A549 (cell line): ENCODE measurements around the gene MRAS. TPM values are rescaled to one million over a fixed set of nuclear protein-coding genes. Genes with fewer than 3 reads are reported as not detected.

Source experiments
- ATAC-seq, 2 experiments: fragments of 200-7000 bp in 1 of 2; fragments of >200 bp in 1 of 2; cut with Nextera tagmentation in 1 of 2; cut with Tn5 transposase in 1 of 2; 3 replicates each; pipeline versions ENCODE4 v1.8.0 to v1.9.1; 2018 to 2020; ENCODE audit warnings: mild to moderate bottlenecking in 1 of 2, moderate library complexity in 1 of 2
- CTCF ChIA-PET: fragments of 300-600 bp; sonication (Branson Sonifier 250); formaldehyde crosslinking; extraction: SDS; loops from one replicate; lab custom pipeline; 2021; ENCODE audit warnings: antibody characterized with exemption, inconsistent platforms; lab: Yijun Ruan, JAX
- POLR2A ChIA-PET: fragments of 350-600 bp; formaldehyde crosslinking; extraction: SDS; loops from one replicate; lab custom pipeline; 2021; ENCODE audit warnings: antibody characterized with exemption, inconsistent platforms; lab: Yijun Ruan, JAX
- DNase-seq, 2 experiments: peaks; one replicate each; pipeline versions ENCODE4 v3.0.0 to v3.0.0-alpha.2; 2011 to 2016; ENCODE audit warnings: low read depth in 1 of 2, low spot score in 1 of 2
- FAIRE-seq: peaks from 2 replicates; lab custom pipeline; 2011; peaks lifted over from hg19 to GRCh38; lab: Jason Lieb, UNC
- H3K27ac ChIP-seq, 2 experiments: fragments of >200 bp; sonication (Bioruptor Twin); formaldehyde crosslinking; 3 replicates each; pipeline ENCODE4 v1.5.1; 2016 to 2017
- H3K4me1 ChIP-seq: fragments of >200 bp; sonication (Bioruptor Twin); formaldehyde crosslinking; 3 replicates; pipeline ENCODE4 v1.6.1; 2016
- H3K4me2 ChIP-seq: fragments of >200 bp; sonication (Bioruptor Twin); formaldehyde crosslinking; 3 replicates; pipeline ENCODE4 v1.6.1; 2016
- H3K4me3 ChIP-seq: fragments of >200 bp; sonication (Bioruptor Twin); formaldehyde crosslinking; 3 replicates; pipeline ENCODE4 v1.5.1; 2016
- H3K9me3 ChIP-seq: fragments of >200 bp; sonication (Bioruptor Twin); formaldehyde crosslinking; 3 replicates; pipeline ENCODE4 v1.6.1; 2016
- BCL3 ChIP-seq: fragments of >200 bp; sonication (Bioruptor Twin); formaldehyde crosslinking; IDR thresholded peaks from 3 replicates; pipeline ENCODE4 v1.6.1; 2016
- CBX8 ChIP-seq: fragments of 200-600 bp; sonication (generic); IDR thresholded peaks from 2 replicates; pipeline ENCODE4 v1.6.1; 2016
- CEBPB ChIP-seq, 2 experiments: fragments of >200 bp in 1 of 2; sonication (Bioruptor Twin) in 1 of 2; formaldehyde crosslinking in 1 of 2; IDR thresholded peaks; 2 replicates each; pipeline ENCODE4 v1.6.1; 2012 to 2016
- EHMT2 ChIP-seq: fragments of 200-600 bp; sonication (generic); IDR thresholded peaks from 2 replicates; pipeline ENCODE4 v1.6.1; 2016; ENCODE audit warnings: antibody characterized with exemption, low read depth, mild to moderate bottlenecking, moderate library complexity
- HEYL ChIP-seq: fragments of 250-450 bp; sonication (Bioruptor Pico); IDR thresholded peaks from 2 replicates; pipeline ENCODE4 v1.8.0; 2021; ENCODE audit warnings: mild to moderate bottlenecking, moderate library complexity
- HMGXB4 ChIP-seq: fragments of 250-450 bp; sonication (Bioruptor Pico); IDR thresholded peaks from 2 replicates; pipeline ENCODE4 v1.5.0; 2021; ENCODE audit warnings: mild to moderate bottlenecking, moderate library complexity, borderline replicate concordance
- KDM1A ChIP-seq: fragments of 200-600 bp; sonication (generic); IDR thresholded peaks from 2 replicates; pipeline ENCODE4 v1.6.1; 2016; ENCODE audit warnings: low read depth, mild to moderate bottlenecking
- MAX ChIP-seq: IDR thresholded peaks from 2 replicates; pipeline ENCODE4 v1.6.1; 2012
- MAZ ChIP-seq: fragments of 150-350 bp; IDR thresholded peaks from 2 replicates; pipeline ENCODE4 v1.6.1; 2014; ENCODE audit warnings: antibody characterized with exemption, low read depth, low read length, borderline replicate concordance
- NFE2L2 ChIP-seq: fragments of 150-350 bp; conservative IDR thresholded peaks from 2 replicates; pipeline ENCODE4 v1.6.1; 2014; ENCODE audit warnings: low read length
- NPAS2 ChIP-seq: fragments of 250-450 bp; sonication (Bioruptor Pico); IDR thresholded peaks from 2 replicates; pipeline ENCODE4 v1.8.0; 2022; ENCODE audit warnings: mild to moderate bottlenecking, moderate library complexity, borderline replicate concordance
- PHF8 ChIP-seq: fragments of 200-600 bp; sonication (generic); IDR thresholded peaks from 2 replicates; pipeline ENCODE4 v1.6.1; 2016; ENCODE audit warnings: low read depth, mild to moderate bottlenecking, antibody characterized with exemption, moderate library complexity, borderline replicate concordance
- POLR2A ChIP-seq: IDR thresholded peaks from 2 replicates; pipeline ENCODE4 v1.6.1; 2012; ENCODE audit warnings: mild to moderate bottlenecking, low read length
- RAD21 ChIP-seq, 2 experiments: fragments of >200 bp in 1 of 2; sonication (Bioruptor Twin) in 1 of 2; formaldehyde crosslinking in 1 of 2; IDR thresholded peaks in 1 of 2; conservative IDR thresholded peaks in 1 of 2; 2 replicates in 1 of 2; 3 replicates in 1 of 2; pipeline ENCODE4 v1.6.1; 2012 to 2018; ENCODE audit warnings: inconsistent platforms in 1 of 2
- RARB ChIP-seq: fragments of 250-450 bp; sonication (Bioruptor Pico); IDR thresholded peaks from 2 replicates; pipeline ENCODE4 v1.8.0; 2021; ENCODE audit warnings: mild to moderate bottlenecking, moderate library complexity
- RNF2 ChIP-seq: fragments of 200-600 bp; sonication (generic); IDR thresholded peaks from 2 replicates; pipeline ENCODE4 v1.6.1; 2016; ENCODE audit warnings: low read depth, mild to moderate bottlenecking, antibody characterized with exemption, moderate library complexity, borderline replicate concordance
- SREBF2 ChIP-seq: fragments of 450-650 bp; IDR thresholded peaks from 2 replicates; pipeline ENCODE4 v1.6.1; 2014; ENCODE audit warnings: mild to moderate bottlenecking, moderate library complexity
- TFCP2L1 ChIP-seq: fragments of 250-450 bp; sonication (Bioruptor Pico); IDR thresholded peaks from 2 replicates; pipeline ENCODE4 v1.5.0; 2021; ENCODE audit warnings: mild to moderate bottlenecking
- TP53 ChIP-seq: fragments of 250-450 bp; sonication (Bioruptor Pico); IDR thresholded peaks from 2 replicates; pipeline ENCODE4 v1.5.0; 2021; ENCODE audit warnings: mild to moderate bottlenecking, moderate library complexity
- ZC3H11A ChIP-seq: fragments of 450-650 bp; IDR thresholded peaks from 2 replicates; pipeline ENCODE4 v1.6.1; 2014; ENCODE audit warnings: antibody characterized with exemption, mild to moderate bottlenecking
- WGBS: methylation state at CpG from one replicate; pipeline ENCODE4 v1.1.6; 2017; ENCODE audit errors: missing lambda C conversion rate; 5-methylcytosine and 5-hydroxymethylcytosine counted together
- polyA plus RNA-seq, 4 experiments: library from polyadenylated mRNA; depleted of rRNA in 3 of 4; stranded (reverse); fragments of >200 nt; fragmentation: RNase III in 1 of 4; extraction: RNeasy Plus Mini Kit Qiagen cat#74134 plus additional on column Dnase treatment in 1 of 4; gene quantifications; 2 replicates in 3 of 4; 3 replicates in 1 of 4; pipeline ENCODE4 v1.2.3, GENCODE V29; 2011 to 2017
- TF ChIP-seq, protein P1 (sequence below): fragments of 200-600 bp; sonication (generic); IDR thresholded peaks from 2 replicates; pipeline ENCODE4 v1.6.1; 2016; ENCODE audit warnings: antibody characterized with exemption, mild to moderate bottlenecking, moderate library complexity
- TF ChIP-seq, protein P2 (sequence below): IDR thresholded peaks from 2 replicates; pipeline ENCODE4 v1.6.1; 2012; ENCODE audit warnings: low read depth, borderline replicate concordance

The MRAS gene
- polyA plus RNA-seq, 2 of the 4 experiments (the other 2 are of a cell fraction) = 11.2 to 15.0 TPM

DNA sequence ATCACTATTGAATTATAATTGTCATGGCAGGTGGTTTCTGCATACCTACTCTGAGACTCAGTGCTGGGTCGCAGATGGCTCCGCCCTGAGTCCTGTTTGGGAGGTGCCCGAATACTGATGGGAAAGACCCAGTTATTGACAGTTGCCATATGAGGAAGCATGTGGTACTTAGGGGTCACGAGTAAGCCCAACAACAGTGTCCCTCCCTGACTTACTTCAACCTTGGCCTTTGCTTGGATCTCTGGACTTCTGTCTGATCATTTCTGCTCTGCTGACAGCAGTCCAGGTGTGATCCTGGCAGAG, 16.8 kb downstream of the MRAS start:
- Histone ChIP-seq H3K27ac (no peak overlapping the region), H3K4me3 (no peak overlapping the region), H3K4me1 (no peaks in the 10 kb centered on the region), H3K9me3 (no peaks in the 10 kb centered on the region), H3K4me2 (no peak overlapping the region)
- 87% methylated on average over 4 of the region's 4 CpGs for WGBS
- CTCF ChIA-PET = no interaction called here
- no peak for TF ChIP-seq HMGXB4 (CRISPR knock-in tag)
- no peak for TF ChIP-seq TFCP2L1
- no peak for TF ChIP-seq NFE2L2
- no peak for TF ChIP-seq SREBF2
- no peak for TF ChIP-seq BCL3
- no peak for TF ChIP-seq TP53 (CRISPR knock-in tag)
- TF ChIP-seq RNF2 = no peak
- no peak for TF ChIP-seq HEYL (CRISPR knock-in tag)
- TF ChIP-seq RARB (CRISPR knock-in tag) = no peak
- TF ChIP-seq NPAS2 = no peak
- TF ChIP-seq RAD21 (conservative IDR thresholded peaks at IDR 0.05 in 1 of 2, IDR thresholded peaks at IDR 0.05 in 1 of 2) = no peak
- TF ChIP-seq, protein P1, sequence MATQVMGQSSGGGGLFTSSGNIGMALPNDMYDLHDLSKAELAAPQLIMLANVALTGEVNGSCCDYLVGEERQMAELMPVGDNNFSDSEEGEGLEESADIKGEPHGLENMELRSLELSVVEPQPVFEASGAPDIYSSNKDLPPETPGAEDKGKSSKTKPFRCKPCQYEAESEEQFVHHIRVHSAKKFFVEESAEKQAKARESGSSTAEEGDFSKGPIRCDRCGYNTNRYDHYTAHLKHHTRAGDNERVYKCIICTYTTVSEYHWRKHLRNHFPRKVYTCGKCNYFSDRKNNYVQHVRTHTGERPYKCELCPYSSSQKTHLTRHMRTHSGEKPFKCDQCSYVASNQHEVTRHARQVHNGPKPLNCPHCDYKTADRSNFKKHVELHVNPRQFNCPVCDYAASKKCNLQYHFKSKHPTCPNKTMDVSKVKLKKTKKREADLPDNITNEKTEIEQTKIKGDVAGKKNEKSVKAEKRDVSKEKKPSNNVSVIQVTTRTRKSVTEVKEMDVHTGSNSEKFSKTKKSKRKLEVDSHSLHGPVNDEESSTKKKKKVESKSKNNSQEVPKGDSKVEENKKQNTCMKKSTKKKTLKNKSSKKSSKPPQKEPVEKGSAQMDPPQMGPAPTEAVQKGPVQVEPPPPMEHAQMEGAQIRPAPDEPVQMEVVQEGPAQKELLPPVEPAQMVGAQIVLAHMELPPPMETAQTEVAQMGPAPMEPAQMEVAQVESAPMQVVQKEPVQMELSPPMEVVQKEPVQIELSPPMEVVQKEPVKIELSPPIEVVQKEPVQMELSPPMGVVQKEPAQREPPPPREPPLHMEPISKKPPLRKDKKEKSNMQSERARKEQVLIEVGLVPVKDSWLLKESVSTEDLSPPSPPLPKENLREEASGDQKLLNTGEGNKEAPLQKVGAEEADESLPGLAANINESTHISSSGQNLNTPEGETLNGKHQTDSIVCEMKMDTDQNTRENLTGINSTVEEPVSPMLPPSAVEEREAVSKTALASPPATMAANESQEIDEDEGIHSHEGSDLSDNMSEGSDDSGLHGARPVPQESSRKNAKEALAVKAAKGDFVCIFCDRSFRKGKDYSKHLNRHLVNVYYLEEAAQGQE = no peak
- no peak for TF ChIP-seq MAX
- ATAC-seq (no peak), FAIRE-seq (no peak), DNase-seq (no peak)
- POLR2A ChIA-PET = no interaction called here

- Histone ChIP-seq H3K4me3 (no peak overlapping the region), H3K9me3 (no peaks in the 10 kb centered on the region), H3K4me1 (no peaks in the 10 kb centered on the region), H3K27ac (no peak overlapping the region), H3K4me2 (no peak overlapping the region)
- FAIRE-seq (no peak), ATAC-seq (no peak), DNase-seq (no peak)
- TF ChIP-seq PHF8 = no peak
- no peak for TF ChIP-seq KDM1A
- TF ChIP-seq CBX8 = no peak
- no peak for TF ChIP-seq ZC3H11A
- TF ChIP-seq MAZ = no peak
- TF ChIP-seq, protein P2, sequence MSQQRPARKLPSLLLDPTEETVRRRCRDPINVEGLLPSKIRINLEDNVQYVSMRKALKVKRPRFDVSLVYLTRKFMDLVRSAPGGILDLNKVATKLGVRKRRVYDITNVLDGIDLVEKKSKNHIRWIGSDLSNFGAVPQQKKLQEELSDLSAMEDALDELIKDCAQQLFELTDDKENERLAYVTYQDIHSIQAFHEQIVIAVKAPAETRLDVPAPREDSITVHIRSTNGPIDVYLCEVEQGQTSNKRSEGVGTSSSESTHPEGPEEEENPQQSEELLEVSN = no peak
- no peak for TF ChIP-seq POLR2A
- no peak for TF ChIP-seq EHMT2
- no peak for TF ChIP-seq CEBPB (IDR thresholded peaks at IDR 0.05)
- WGBS = 71% methylated on average over 8 of the region's 8 CpGs
- ChIA-PET CTCF (interaction anchor here (1.0 kb wide), 1 partner anchor 68 kb away, joined by 3 read pairs; the partner anchor contains the start of gene ESYT3), POLR2A (no interaction called here)
Observed at GRCh38 chr3:138366006-138366759, 17.8 kb downstream of the MRAS start.
